Astrocyte (in vitro differentiated cells and primary cell): ENCODE results near the gene CNOT3. TPM values are rescaled to one million over a fixed set of nuclear protein-coding genes. Genes with fewer than 3 reads are reported as not detected.

Experiments
- DNase-seq: peaks from one replicate; pipeline ENCODE4 v3.0.0-alpha.2; 2010; ENCODE audit warnings: low read depth
- FAIRE-seq: peaks from 2 replicates; lab custom pipeline; 2011; peaks lifted over from hg19 to GRCh38; lab: Jason Lieb, UNC
- H2AFZ ChIP-seq: 2 replicates; pipeline ENCODE4 v1.6.0; 2012; ENCODE audit warnings: low read depth, low read length, inconsistent platforms
- H3K27ac ChIP-seq: 2 replicates; pipeline ENCODE4 v1.5.1; 2011; ENCODE audit warnings: low read depth, low read length, inconsistent platforms
- H3K27me3 ChIP-seq: 2 replicates; pipeline ENCODE4 v1.6.0; 2011; ENCODE audit warnings: low read length, inconsistent platforms; ENCODE audit not compliant: insufficient read depth
- H3K36me3 ChIP-seq: 2 replicates; pipeline ENCODE4 v1.5.1; 2011; ENCODE audit warnings: low read length, inconsistent platforms; ENCODE audit not compliant: insufficient read depth
- H3K4me1 ChIP-seq: 2 replicates; pipeline ENCODE4 v1.5.1; 2011; ENCODE audit warnings: low read length, inconsistent platforms; ENCODE audit not compliant: insufficient read depth
- H3K4me2 ChIP-seq: 2 replicates; pipeline ENCODE4 v1.6.0; 2012; ENCODE audit warnings: low read length, inconsistent platforms
- H3K4me3 ChIP-seq: 2 replicates; pipeline ENCODE4 v1.5.1; 2011; ENCODE audit warnings: low read depth, mild to moderate bottlenecking, low read length, inconsistent platforms; ENCODE audit not compliant: insufficient read depth
- H3K79me2 ChIP-seq: 2 replicates; pipeline ENCODE4 v1.6.0; 2012; ENCODE audit warnings: mild to moderate bottlenecking, low read length, inconsistent platforms; ENCODE audit not compliant: insufficient read depth
- H3K9ac ChIP-seq: 2 replicates; pipeline ENCODE4 v1.6.0; 2012; ENCODE audit warnings: mild to moderate bottlenecking, low read length, inconsistent platforms
- H3K9me3 ChIP-seq: 2 replicates; pipeline ENCODE4 v1.5.1; 2012; ENCODE audit warnings: low read depth, mild to moderate bottlenecking, low read length, inconsistent platforms; ENCODE audit not compliant: insufficient read depth
- H4K20me1 ChIP-seq: 2 replicates; pipeline ENCODE4 v1.6.0; 2012; ENCODE audit warnings: low read length, inconsistent platforms; ENCODE audit not compliant: insufficient read depth
- H3K27ac Mint-ChIP-seq: one replicate; pipeline ENCODE4 v1.8.0; 2021; ENCODE audit warnings: mild to moderate bottlenecking, mixed read lengths; ENCODE audit not compliant: unreplicated experiment
- H3K27me3 Mint-ChIP-seq: one replicate; pipeline ENCODE4 v1.8.0; 2021; ENCODE audit warnings: low read depth, mixed read lengths; ENCODE audit not compliant: unreplicated experiment
- H3K36me3 Mint-ChIP-seq: one replicate; pipeline ENCODE4 v1.8.0; 2021; ENCODE audit warnings: low read depth, mixed read lengths; ENCODE audit not compliant: unreplicated experiment
- H3K4me1 Mint-ChIP-seq: one replicate; pipeline ENCODE4 v1.8.0; 2021; ENCODE audit warnings: low read depth, mixed read lengths; ENCODE audit not compliant: unreplicated experiment
- H3K4me3 Mint-ChIP-seq: one replicate; pipeline ENCODE4 v1.8.0; 2021; ENCODE audit warnings: mild to moderate bottlenecking, moderate library complexity, mixed read lengths; ENCODE audit not compliant: unreplicated experiment
- H3K9me3 Mint-ChIP-seq: one replicate; pipeline ENCODE4 v1.8.0; 2021; ENCODE audit warnings: mild to moderate bottlenecking, mixed read lengths; ENCODE audit not compliant: unreplicated experiment
- EZH2 ChIP-seq: IDR thresholded peaks from 2 replicates; pipeline ENCODE4 v1.6.1; 2012; ENCODE audit warnings: mild to moderate bottlenecking, low read length, inconsistent platforms; ENCODE audit not compliant: insufficient read depth
- total RNA-seq: library from RNA; stranded (reverse); gene quantifications from 2 replicates; pipeline ENCODE4 v1.2.1, GENCODE V29; 2021
- TF ChIP-seq, protein P1 (sequence below): IDR thresholded peaks from 2 replicates; pipeline ENCODE4 v1.5.1; 2011; ENCODE audit warnings: low read depth, mild to moderate bottlenecking, inconsistent platforms, low read length, moderate library complexity; ENCODE audit not compliant: insufficient read depth

The CNOT3 gene
- total RNA-seq, 1 donor from 2014 or later = 39.2 TPM

DNA sequence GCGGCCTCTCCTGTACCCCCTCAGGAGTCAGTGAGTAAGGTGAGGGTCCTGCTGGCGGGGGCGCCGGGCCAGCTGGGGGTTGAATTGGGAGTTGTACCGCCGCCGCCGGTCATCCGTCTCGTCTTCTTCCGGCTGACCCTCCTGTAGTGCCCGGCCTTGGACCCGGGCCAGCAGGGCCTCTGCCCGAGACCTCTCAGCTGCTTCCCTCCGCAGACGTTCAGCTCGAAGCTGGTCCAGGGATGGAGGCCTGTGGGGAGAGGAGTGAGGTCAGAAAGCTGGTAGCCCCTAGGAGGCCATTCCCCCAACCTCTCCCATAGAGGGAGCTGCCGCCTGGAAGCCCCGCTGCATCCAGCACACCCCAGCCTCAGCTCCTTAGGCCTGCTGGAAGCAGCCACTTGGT is 18.1 kb downstream of the CNOT3 start:
- no peak for TF ChIP-seq EZH2
- TF ChIP-seq, protein P1, sequence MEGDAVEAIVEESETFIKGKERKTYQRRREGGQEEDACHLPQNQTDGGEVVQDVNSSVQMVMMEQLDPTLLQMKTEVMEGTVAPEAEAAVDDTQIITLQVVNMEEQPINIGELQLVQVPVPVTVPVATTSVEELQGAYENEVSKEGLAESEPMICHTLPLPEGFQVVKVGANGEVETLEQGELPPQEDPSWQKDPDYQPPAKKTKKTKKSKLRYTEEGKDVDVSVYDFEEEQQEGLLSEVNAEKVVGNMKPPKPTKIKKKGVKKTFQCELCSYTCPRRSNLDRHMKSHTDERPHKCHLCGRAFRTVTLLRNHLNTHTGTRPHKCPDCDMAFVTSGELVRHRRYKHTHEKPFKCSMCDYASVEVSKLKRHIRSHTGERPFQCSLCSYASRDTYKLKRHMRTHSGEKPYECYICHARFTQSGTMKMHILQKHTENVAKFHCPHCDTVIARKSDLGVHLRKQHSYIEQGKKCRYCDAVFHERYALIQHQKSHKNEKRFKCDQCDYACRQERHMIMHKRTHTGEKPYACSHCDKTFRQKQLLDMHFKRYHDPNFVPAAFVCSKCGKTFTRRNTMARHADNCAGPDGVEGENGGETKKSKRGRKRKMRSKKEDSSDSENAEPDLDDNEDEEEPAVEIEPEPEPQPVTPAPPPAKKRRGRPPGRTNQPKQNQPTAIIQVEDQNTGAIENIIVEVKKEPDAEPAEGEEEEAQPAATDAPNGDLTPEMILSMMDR = no peak
- no peak for DNase-seq
- H3K9me3 Mint-ChIP-seq = no peaks in the 10 kb centered on the region
- Histone ChIP-seq H2AFZ (no peak overlapping the region), H3K27me3 (no peaks in the 10 kb centered on the region), H4K20me1 (peaks cover 48% of the 10 kb centered on the region), H3K4me3 (no peak overlapping the region), H3K9me3 (no peaks in the 10 kb centered on the region), H3K4me2 (no peak overlapping the region), H3K79me2 (peaks cover 18% of the 10 kb centered on the region), H3K9ac (no peak overlapping the region), H3K4me1 (peaks cover 30% of the 10 kb centered on the region), H3K27ac (no peak overlapping the region), H3K36me3 (peaks cover 39% of the 10 kb centered on the region)
- no peak overlapping the region for H3K4me3 Mint-ChIP-seq
- no peaks in the 10 kb centered on the region for H3K27me3 Mint-ChIP-seq
- peaks cover 10% of the 10 kb centered on the region for H3K36me3 Mint-ChIP-seq
- FAIRE-seq = no peak
- peaks cover 8% of the 10 kb centered on the region for H3K4me1 Mint-ChIP-seq
- H3K27ac Mint-ChIP-seq = no peak overlapping the region

DNA sequence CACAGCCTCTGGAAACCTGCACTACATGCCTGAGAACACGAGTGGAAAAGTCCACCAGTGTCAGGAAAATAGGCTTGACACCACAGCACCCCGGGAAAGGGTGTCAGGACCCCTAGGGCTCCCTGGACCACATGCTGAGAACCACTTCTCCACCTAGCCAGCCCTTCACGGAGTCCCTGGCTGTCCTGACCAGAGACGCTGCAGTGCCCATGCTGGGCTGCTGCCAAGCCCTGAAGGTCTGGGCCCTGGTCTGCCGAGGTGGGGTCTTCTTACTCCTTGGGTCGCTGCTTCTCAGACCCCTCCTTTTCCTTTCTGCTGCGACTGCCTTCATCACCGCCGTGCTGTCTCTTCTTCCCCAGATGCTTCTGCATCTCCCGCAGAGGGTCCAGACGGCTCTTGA is 18.9 kb downstream of the CNOT3 start:
- TF ChIP-seq EZH2 = no peak
- TF ChIP-seq, protein P1 = no peak
- peaks cover 5% of the 10 kb centered on the region for H3K36me3 Mint-ChIP-seq
- no peak overlapping the region for H3K4me3 Mint-ChIP-seq
- no peak overlapping the region for H2AFZ ChIP-seq
- no peak for DNase-seq
- H3K27ac ChIP-seq = no peak overlapping the region
- H3K4me1 Mint-ChIP-seq = peaks cover 12% of the 10 kb centered on the region
- H3K4me2 ChIP-seq = no peak overlapping the region
- H3K4me3 ChIP-seq = no peak overlapping the region
- H3K36me3 ChIP-seq = peaks cover 34% of the 10 kb centered on the region
- no peaks in the 10 kb centered on the region for H3K27me3 Mint-ChIP-seq
- no peak overlapping the region for H3K27ac Mint-ChIP-seq
- H3K9me3 ChIP-seq = no peaks in the 10 kb centered on the region
- H3K27me3 ChIP-seq = no peaks in the 10 kb centered on the region
- H3K4me1 ChIP-seq = peaks cover 33% of the 10 kb centered on the region
- peaks cover 43% of the 10 kb centered on the region for H4K20me1 ChIP-seq
- peaks cover 18% of the 10 kb centered on the region for H3K79me2 ChIP-seq
- H3K9me3 Mint-ChIP-seq = no peaks in the 10 kb centered on the region
- no peak for FAIRE-seq
- H3K9ac ChIP-seq = no peak overlapping the region

DNA sequence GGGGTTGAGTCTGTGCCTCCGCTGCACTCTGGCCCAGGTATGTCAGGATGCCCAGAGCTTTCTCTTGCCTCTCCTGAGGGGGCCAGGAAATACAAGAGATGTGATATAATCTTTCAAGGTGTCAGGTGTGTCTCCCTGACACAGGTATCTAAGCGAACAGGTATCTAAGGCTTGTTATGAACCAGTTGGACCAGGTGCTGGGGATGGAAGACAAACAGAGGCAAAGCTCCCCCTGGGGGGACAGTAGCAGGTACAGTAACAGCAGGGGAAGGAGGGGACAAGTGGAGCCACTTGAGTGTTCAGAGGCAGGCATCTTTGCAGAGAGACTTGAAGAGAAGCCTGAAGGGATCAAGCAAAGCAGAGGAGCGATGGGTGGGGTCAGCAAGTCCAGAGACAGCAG is 19.4 kb downstream of the CNOT3 start:
- no peak overlapping the region for H3K27ac Mint-ChIP-seq

More for the DNA sequence above, 19.4 kb downstream of the CNOT3 start:
- H3K27me3 Mint-ChIP-seq = no peaks in the 10 kb centered on the region
- no peak overlapping the region for H3K4me3 Mint-ChIP-seq
- H3K9me3 Mint-ChIP-seq = no peaks in the 10 kb centered on the region
- peaks cover 12% of the 10 kb centered on the region for H3K4me1 Mint-ChIP-seq
- no peak for TF ChIP-seq EZH2
- TF ChIP-seq, protein P1 = no peak
- no peaks in the 10 kb centered on the region for H3K9me3 ChIP-seq
- H3K36me3 Mint-ChIP-seq = peaks cover 4% of the 10 kb centered on the region
- H3K4me1 ChIP-seq = peaks cover 33% of the 10 kb centered on the region
- H2AFZ ChIP-seq = no peak overlapping the region
- peaks cover 39% of the 10 kb centered on the region for H4K20me1 ChIP-seq
- H3K4me2 ChIP-seq = no peak overlapping the region
- FAIRE-seq (no peak), DNase-seq (no peak)
- peaks cover 18% of the 10 kb centered on the region for H3K79me2 ChIP-seq
- H3K36me3 ChIP-seq = peaks cover 31% of the 10 kb centered on the region
- H3K27me3 ChIP-seq = no peaks in the 10 kb centered on the region
- H3K27ac ChIP-seq = no peak overlapping the region
- H3K9ac ChIP-seq = no peak overlapping the region
- no peak overlapping the region for H3K4me3 ChIP-seq
